Retinal pigment epithelial cell (primary cell): ENCODE measurements around the gene CACTIN.
"Not testable (repeated sequence)": the region's sequence is repeated elsewhere in the genome, so short reads cannot be mapped to it uniquely, and the experiment has no call there.

Source experiments
- DNase-seq: peaks from one replicate; pipeline ENCODE4 v3.0.0-alpha.2; 2010; ENCODE audit warnings: low read depth
- H3K4me3 ChIP-seq: 2 replicates; pipeline ENCODE4 v1.5.1; 2011; ENCODE audit warnings: mild to moderate bottlenecking, low read length, control low read depth, moderate library complexity
- CTCF ChIP-seq: conservative IDR thresholded peaks from 2 replicates; pipeline ENCODE4 v1.5.1; 2011; ENCODE audit warnings: low read depth, low read length, control low read depth, inconsistent platforms

The CACTIN gene

GRCh38 chr19:3572132-3572854 lies 54.3 kb downstream of the CACTIN start:
- DNase-seq = peak; percentile 99
- H3K4me3 ChIP-seq = peak overlapping the region; percentile 67
- TF ChIP-seq CTCF = no peak

GRCh38 chr19:3570606-3571011 lies 56.0 kb downstream of the CACTIN start:
- no peak for DNase-seq
- H3K4me3 ChIP-seq = no peak overlapping the region
- no peak for TF ChIP-seq CTCF

- not testable (repeated sequence) for DNase-seq, H3K4me3 ChIP-seq
Observed at GRCh38 chr19:3570042-3570441, 56.5 kb downstream of the CACTIN start.

- no peak for TF ChIP-seq CTCF
- no peak for DNase-seq
- no peak overlapping the region for H3K4me3 ChIP-seq
Observed at GRCh38 chr19:3565139-3565538, 61.5 kb downstream of the CACTIN start.

GRCh38 chr19:3563709-3564524 lies 62.7 kb downstream of the CACTIN start:
- DNase-seq = no peak

More at GRCh38 chr19:3563709-3564524, 62.7 kb downstream of the CACTIN start:
- TF ChIP-seq CTCF = no peak
- H3K4me3 ChIP-seq = no peak overlapping the region
